ENCODE data around the gene ADCY9.
"Not testable (repeated sequence)": the region's sequence is repeated elsewhere in the genome, so short reads cannot be mapped to it uniquely, and the experiment has no call there.

ADCY9 gene

DNA sequence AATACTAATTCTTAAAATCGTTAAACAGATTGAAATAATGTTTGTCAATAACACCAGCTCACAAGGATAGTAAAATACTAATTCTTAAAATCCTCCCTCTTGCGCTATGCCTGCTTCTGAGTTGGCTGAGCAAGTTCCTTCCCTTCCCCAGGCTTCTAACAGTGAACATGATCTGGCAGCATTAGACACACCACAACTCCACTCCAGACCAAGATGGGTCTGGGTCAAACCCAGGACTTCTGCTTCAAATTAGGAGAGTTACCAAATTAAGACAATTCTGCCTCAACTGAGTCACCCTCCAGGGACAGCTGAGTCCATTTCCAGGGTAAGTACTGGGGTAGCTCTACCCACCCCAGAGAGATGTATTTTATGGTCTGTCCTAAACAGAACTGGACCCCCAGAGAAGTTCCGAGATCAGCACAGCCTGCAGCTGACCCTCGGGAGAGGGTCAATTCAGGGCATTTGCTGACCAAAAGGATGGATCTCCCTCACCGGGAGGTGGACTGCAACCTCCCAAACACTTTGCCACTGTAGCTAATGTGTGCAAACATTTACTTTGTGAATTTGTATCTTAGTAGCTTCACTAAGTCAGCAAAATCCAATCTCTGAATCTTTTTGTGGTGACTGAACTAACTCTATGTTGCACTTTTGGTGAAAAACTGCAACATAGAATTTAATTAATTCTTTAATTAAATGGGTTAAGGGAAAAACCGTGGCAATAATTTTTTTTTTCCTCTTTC is 48.8 kb downstream of the ADCY9 start:
- no peak for DNase-seq (ENCODE audit: low read depth)

DNA sequence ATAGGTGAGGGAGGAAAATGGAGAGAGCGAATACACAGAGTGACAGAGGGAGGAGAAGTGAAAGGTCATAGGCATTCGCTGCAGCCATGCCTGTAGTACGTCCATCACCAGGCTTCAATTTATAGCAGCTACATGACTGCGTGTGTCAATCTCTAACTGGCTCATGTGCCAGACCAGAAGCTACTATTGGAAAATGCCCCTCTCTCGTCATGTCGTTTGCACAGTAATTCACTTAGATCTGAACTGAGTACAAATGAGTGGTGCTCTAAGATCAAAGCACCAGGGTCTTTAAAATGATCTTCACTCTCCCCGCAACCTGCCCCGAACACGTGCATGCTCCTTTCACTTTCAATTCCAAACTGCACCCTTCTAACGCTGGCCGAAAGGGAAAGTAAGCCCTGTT is 51.3 kb downstream of the ADCY9 start:
- DNase-seq (ENCODE audit: low read depth), result peak; percentile 9

DNA sequence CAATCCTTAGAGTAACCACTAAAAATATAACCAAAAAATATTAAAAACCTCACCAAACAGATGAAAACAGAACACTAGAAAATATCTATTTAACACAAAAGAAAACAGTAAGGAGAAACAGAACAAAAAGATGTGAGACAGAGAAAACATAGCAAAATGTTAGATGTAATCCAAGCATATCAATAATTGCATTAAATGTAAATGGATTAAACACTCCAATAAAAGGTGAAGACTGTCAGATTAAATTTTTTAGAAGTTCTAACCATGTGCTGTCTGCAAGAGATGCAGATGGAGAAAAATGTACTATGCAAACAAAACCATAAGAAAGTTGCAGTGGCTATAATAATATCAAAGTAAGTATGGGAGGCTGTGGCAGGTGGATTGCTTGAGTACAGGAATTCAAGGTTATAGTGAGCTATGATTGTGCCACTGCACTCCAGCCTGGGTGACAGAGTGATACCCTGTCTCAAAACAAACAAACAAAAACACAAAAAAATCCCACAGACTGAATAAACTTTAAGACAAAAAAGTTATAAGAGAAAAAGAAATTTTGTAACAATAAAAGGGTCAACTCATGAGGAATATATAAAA is 53.9 kb downstream of the ADCY9 start:
- DNase-seq (ENCODE audit: low read depth), result no peak

DNA sequence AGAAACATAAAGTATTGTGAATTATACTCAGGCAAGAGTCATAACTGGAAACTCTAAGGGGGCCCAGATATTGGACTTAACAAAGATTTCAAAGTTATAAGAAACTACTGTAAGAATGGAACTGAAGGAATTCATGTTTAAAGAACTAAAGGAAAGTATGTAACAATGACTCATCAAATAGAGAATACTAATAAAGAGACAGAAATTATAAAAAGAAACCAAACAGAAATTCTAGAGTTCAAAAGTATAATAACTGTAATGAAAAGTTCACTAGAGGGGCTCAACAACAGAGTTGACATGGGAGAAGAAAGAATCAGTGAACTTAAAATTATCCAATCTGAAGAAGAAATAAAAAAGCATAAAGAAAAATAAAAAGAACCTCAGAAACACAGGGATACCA is 55.4 kb downstream of the ADCY9 start:
- DNase-seq (ENCODE audit: low read depth), result no peak

DNA sequence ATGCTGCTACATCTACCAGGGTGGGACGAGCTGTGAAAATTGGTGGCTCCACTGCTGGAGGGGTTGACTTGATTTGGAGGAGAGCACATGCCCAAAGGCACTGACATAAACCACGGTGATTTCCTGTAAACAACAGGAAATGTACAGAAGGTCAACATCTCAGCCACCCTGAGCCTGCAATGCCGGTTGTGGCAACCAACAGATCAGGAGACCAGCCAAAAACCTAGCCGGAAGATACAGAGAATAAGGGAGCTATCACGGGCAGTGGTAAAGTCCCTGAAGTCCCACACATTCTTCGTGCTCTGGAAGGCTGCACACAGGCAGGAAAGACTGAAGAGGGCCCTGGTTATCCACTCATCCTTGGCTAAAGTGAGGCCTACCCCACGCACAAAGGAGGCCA is 56.2 kb downstream of the ADCY9 start:
- no peak for DNase-seq (ENCODE audit: low read depth)

DNA sequence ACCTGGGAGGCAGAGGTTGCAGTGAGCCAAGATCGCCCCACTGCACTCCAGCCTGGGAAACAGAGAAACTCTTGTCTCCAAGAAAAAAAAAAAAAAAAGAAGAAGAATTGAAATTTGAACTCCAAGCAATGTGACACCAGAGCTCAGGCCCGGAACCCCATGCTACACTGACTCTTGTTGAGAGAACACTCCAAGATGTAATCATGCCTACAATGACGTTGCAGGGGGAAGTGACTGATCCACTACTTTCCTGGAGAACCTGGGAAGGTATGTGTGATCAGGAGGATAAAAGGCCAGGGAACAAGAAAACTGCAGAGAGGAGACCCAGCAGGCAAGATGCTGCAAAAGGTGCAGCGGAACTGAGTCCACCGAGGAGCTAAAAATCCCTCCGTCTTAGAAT is 57.9 kb downstream of the ADCY9 start:
- no peak for DNase-seq (ENCODE audit: low read depth)

DNA sequence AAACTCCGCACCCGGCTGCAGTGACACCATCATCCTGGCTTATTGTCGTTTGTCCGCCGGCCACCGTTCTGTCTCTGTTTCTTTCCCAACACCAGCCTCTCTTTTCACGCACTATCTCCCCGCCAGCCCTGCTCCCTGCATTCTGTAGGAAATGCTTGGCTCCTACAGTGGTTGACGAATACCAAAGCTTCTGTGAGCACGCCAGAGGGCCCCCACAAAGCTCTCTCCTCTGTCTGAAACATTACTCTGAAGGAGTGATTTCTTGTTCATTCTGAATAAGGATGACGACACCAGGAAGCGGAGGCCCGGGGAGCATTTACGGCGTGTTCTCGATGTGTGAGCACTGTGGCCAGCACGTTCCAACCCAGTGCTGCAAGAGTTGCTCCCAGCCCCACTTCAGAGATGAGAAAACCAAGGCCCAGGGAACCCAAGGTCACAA is 58.8 kb downstream of the ADCY9 start:
- DNase-seq (ENCODE audit: low read depth), result no peak

DNA sequence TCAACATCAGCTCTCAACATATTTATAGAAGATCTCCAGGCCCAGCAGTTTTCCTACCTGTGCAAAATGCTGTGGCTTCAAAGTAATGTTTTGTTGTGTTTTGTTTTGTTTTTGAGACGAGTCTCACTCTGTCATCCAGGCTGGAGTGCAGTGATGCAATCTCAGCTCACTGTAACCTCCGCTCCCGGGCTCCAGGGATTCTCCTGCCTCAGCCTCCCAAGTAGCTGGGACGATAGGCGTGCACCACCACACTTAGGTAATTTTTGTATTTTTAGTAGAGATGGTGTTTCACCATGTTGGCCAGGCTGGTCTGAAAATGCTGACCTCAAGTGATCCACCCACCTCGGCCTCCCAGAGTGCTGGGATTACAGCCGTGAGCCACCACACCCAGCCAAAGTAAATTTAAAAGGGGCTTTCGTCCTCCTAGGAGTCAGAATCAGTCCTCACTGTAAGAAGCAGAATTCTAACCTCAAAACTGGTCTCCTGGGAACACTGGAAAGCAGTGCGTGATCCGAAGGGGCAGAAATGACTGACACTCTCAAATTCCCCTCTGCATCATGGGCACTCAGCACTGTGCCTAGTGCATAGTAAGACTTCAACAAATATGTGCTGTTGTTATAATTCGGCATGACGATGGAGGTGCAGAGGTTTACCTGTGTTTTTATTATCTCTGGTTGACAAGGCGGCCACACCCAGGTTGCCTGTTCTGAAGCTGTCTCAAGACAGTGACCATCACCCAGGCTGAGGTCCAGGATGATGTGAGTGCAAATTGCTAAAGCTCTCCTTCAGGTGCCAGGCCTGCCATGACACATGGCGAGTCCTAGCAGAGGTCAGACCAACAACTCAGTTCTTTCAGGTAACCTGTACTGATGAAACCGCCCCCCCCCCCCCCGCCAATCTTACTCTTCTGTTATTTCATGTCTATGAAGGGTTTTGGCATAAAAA is 59.8 kb downstream of the ADCY9 start:
- DNase-seq (ENCODE audit: low read depth), result no peak

DNA sequence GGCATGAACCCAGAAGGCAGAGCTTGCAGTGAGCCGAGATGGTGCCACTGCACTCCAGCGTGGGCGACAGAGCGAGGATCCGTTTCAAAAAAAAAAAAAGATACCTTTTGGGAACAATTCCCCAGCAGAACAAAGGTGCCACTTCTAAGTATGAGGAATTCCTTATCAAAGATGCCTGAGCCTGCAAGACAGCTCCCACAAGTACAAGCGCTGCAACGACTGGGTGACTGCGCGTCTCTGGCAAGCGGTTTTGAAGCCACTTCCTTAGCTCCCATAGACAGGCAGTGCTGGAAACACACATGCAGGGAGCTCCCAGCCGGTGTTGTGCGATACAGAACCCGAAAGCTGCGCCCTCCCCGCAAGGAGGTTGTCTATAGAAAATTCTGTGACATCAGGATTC is 60.5 kb downstream of the ADCY9 start:
- DNase-seq (ENCODE audit: low read depth), result no peak

DNA sequence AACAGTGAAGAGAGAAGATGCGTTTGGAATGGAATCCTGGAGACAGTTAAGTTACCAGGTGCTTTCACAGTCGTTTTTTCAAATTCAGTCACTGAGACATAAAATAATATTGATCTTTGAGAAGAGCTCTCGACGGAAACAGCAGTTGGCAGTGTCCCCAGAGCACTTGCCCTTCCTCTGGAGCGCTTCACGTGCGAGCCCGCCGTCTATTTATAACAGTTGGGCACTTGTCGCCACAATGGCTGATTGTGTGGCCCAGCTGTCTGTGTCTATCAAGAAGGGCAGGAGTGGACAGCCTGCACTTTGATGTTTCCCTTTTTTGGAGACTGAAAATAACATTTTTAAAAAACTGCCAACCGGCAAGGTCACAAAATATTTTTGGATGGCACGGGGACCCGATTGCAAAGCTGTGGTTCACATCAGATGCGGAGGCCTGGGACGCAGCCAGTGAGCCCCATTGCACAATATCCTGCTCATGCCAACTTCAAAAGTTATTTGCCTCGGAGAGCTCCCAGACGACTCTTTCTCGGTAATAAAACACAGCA is 62.9 kb downstream of the ADCY9 start:
- no peak for DNase-seq (ENCODE audit: low read depth)

DNA sequence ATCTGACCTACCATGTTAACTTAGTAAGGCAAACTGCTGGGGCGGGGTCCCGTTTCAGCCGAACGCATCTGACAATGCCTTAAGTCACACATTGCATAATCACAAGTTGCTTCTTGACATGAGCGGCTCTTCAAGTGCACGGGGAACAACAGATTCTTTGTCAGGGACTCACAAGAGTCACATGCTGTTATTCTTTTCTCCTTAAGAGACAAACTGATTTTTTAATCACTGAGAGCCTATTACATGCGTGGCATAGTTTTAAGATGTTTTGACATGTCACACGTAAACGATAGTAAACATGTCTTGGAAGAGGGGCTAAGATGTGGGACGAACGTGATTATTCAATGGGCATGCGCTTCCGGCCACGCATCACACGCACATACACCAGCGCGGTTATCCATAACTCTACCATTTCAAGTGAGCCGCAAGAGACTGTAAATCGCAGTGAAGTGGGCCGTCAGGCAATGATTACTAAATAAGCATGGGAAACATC is 63.4 kb downstream of the ADCY9 start:
- no peak for DNase-seq (ENCODE audit: low read depth)

DNA sequence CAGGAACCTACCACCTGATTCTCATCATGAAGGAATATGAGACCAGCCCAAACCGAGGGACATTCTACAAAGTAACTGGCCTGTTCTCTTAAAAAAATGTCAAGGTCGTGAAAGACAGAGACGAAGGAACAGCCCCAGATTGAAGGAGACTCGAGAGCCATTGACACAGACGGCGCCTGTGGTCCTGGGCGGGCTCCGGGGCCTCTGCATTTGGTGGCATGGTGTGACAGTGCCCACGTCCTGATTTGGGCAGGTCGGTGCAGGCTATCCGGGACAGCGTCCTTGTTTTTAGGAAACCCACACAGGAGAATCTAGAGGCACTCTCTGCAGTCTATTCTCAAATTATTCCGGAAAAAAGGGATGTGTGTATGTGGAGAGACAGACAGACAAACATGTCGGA is 64.1 kb downstream of the ADCY9 start:
- no peak for DNase-seq (ENCODE audit: low read depth)

DNA sequence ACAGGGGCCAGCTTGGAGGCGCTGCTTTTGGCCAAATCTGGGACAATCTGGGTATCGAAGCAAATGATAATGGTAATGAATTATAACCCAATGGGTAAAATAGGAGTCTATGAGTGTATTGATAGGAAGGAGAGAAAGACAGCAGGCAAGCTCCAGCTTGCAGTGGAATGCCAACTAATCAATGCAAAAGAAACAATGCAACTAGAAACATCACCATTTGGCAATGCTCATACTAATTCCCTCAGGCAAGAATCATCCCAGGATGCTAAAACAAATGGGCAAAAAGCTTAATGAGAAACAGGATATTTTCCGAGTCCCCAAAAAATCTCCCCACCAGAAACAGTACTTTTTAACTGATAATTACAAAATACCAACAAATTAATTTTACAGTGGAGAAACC is 64.7 kb downstream of the ADCY9 start:
- DNase-seq (ENCODE audit: low read depth), result no peak

DNA sequence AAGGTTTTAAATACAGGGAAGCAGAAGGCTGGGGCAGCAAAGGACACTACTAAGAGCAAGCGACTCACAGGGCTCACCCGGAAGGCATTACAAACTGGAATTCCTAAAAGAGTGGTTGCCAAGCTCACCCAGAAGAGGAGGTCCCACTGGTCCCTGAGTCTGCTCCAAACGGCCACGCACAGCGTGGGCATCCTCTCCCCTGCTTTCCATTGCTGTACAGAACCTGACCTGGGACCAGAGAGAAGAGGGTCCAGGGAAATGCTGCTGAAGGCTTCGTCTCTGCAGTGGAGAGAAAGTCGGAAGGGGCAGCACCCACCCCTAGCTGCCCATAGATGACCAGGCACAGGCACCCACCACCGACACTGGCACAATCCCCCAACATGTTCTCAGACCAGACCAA is 67.2 kb downstream of the ADCY9 start:
- no peak for DNase-seq (ENCODE audit: low read depth)

DNA sequence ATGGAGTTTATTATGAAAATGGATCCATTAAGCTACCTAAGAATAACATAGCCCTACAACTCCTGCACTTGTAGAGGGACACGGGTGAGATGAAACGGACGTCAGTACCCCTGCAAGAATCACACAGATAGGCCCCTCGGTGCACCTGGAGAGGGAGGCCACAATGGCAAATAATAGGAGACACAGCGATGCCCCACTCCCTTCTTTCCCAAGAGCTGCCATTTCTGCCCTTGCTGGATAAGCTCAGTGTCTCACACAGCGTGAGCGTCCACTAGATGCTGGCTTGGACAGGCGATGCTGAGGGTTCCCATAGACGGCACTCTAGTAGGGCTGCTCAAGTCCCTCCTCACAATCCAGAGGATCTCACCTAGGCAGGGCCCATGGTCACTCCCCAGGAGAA is 67.8 kb downstream of the ADCY9 start:
- DNase-seq (ENCODE audit: low read depth), result no peak

DNA sequence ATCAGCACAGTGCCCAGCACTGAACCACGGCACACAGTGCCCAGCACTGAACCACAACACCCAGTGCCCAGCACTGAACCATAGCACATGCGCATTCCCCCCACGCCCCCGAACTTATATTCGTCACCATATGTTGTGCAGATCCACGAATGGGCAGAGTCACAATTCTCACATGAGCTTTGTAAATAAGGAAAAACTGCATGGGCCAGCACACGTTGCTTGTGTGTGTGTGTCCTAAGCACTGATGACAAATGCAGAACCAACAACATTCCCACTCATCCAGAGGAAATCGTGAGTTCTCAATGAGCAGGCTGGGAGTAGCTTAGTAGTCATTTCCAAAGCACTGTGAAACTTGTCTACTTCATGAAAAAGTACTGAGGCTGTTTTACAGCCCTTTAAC is 70.0 kb downstream of the ADCY9 start:
- DNase-seq (ENCODE audit: low read depth), result no peak

DNA sequence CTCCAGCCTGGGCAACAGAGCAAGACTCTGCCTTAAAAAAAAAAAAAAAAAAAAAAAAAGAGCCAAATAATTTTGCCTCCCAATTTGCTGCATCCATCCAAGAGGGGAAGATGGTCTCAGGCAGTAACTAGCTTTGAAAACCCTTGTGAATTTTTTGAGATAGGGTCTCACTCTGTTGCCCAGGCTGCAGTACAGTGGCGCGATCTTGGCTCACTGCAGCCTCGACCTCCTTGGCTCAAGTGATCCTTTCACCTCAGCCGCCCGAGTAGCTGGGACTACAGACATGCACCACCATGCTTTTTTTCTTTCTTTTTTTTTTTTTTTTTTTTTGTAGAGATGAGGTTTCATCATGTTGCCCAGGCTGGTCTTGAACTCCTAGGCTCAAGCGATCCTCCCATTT is 70.7 kb downstream of the ADCY9 start:
- DNase-seq (ENCODE audit: low read depth), result not testable (repeated sequence)

DNA sequence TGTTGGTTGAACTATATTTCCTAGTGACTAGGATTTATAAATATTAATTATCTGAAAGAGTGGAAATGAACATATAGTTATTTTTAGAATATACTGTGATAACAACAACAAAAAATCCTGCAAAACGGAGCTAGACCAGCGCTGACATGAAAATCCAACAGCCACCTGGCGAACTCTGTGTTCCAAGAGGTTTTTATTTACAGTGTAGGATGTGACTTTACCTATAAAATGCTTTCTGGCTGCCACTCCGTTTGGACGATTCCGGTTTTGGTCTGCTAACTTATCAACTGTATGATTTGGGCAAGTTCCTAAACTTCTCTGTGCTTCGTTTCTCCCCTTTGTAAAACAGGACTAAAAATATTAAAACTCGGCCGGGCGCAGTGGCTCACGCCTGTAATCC is 73.7 kb downstream of the ADCY9 start:
- no peak for DNase-seq (ENCODE audit: low read depth)

DNA sequence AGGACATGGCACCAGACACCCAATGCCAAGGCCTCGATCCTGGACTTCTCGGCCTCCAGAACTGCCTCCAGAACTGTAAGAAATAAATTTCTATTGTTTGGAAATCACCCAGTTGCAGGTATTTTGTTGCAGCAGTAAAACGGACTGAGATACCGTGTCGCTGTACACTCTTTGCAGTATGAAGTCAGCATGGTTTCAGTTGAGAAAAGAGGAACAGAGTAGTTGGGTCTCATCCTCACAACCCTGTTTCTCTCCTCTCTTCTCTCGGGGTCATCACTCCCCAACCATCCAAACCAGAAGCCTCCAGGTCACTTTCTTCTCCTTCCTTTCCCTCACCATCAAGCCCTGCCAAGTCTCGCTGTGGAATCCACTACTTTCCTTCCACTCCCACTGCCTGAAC is 77.8 kb downstream of the ADCY9 start:
- no peak for DNase-seq (ENCODE audit: low read depth)

DNA sequence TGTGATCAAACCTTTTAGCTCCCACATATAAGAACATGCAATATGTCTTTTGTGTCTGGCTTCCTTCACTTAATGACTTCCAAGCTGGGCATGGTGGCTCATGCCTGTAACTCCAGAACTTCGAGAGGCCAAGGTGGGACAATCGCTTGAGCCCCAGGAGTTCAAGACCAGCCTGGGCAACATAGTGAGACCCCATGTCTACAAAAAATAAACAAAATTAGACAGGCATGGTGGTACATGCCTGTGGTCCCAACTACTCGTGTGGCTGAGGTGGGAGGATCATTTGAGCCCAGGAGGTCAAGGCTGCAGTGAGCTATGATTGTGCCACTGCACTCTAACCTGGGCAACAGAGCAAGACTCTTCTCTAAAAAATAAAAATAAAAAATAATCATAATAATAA is 79.3 kb downstream of the ADCY9 start:
- DNase-seq (ENCODE audit: low read depth), result not testable (repeated sequence)

DNA sequence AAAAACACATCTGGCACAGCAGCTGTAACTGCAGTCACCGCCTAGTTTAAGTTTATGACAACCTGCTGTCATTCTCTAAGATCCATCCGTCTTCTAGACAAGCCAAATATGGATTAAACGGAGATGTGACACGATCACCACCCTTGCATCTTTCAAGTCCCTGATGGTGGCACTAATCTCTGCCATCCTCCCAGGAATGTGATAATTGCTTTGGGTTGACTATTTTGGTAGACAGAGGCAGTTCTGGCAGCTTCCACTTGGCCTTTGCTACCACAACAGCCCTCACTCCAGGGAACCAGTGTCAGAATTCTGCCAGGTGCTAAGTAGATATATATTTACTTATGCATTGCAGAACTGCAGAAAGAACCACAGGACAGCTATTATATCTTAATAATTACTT is 81.3 kb downstream of the ADCY9 start:
- no peak for DNase-seq (ENCODE audit: low read depth)

DNA sequence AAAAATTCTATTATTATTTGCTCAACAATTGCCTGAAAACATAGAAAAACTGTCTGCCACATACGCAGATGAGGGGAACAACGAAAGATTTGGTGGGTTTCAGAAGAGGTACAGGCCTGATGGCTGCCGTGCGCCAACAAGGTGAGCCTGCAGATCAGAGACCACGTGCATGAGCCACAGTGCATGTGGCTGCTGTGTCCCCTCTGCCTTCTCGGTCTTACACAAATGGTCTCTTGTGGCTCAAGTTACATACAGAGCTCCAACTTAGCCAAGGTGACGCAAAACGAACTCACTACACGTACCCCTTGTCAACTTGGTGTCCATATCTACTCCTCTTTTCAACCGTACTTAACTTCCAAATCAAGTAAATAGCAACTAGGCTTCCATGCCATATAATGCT is 82.3 kb downstream of the ADCY9 start:
- DNase-seq (ENCODE audit: low read depth), result no peak

DNA sequence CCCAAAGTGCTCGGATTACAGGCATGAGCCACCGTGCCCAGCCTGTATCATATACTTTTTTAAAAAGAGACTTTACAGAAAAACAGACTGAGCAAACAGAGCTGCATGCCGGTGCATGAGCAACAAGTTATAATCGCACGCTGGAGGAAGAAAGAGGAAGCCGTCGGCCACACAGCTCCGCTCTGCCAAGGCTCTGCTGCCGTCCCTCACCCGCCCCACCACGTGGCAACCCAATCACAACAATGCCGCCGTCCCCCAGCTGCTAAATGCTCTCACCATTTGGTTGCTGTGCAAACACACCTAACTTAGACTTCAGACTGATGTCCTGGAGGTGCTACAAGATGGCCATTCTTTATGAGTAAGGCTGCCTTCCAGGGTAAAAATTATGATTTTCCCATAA is 83.5 kb downstream of the ADCY9 start:
- DNase-seq (ENCODE audit: low read depth), result no peak
